Mucosa of stomach (tissue), 1 donor: ENCODE measurements around the gene EFNA5.
"Not testable (repeated sequence)": the region's sequence is repeated elsewhere in the genome, so short reads cannot be mapped to it uniquely, and the experiment has no call there.

Experiments used
- H3K27me3 ChIP-seq: one replicate; pipeline ENCODE4 v1.7.0; 2013; ENCODE audit warnings: mild to moderate bottlenecking, low read length; ENCODE audit not compliant: control insufficient read depth, insufficient read depth
- H3K36me3 ChIP-seq: one replicate; pipeline ENCODE4 v1.7.0; 2013; ENCODE audit warnings: low read length; ENCODE audit not compliant: control insufficient read depth, insufficient read depth
- H3K4me1 ChIP-seq: one replicate; pipeline ENCODE4 v1.7.0; 2013; ENCODE audit warnings: mild to moderate bottlenecking, low read length; ENCODE audit not compliant: control insufficient read depth, insufficient read depth
- H3K4me3 ChIP-seq: one replicate; pipeline ENCODE4 v1.7.0; 2013; ENCODE audit warnings: low read length
- H3K9ac ChIP-seq: one replicate; pipeline ENCODE4 v1.7.0; 2013; ENCODE audit warnings: mild to moderate bottlenecking, low read length, moderate library complexity
- H3K9me3 ChIP-seq: one replicate; pipeline ENCODE4 v1.7.0; 2013; ENCODE audit warnings: mild to moderate bottlenecking, low read length, moderate library complexity; ENCODE audit not compliant: control insufficient read depth
- donor health status: Pancreatic carcinoma.

Gene EFNA5

DNA sequence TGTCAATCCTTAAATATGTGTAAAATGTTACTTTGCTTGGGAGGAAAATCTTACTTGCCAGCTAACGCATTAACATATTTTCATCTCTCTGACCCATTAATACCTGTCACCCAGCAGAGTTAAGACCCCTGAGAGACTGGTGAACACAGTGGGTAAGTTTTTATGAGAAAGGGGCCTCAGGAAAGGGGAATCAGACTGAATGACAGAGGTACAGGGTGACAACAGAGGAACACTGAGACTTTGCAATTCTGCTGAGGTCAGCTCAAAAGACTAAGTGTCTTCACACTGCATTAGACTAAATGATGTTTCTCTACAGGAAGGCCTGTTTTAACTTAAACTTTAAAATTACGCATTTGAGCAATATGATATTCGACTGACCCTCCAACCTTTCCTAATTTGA lies 223.8 kb downstream of the EFNA5 start:
- Histone ChIP-seq H3K9ac (no peak overlapping the region), H3K4me1 (no peaks in the 10 kb centered on the region), H3K4me3 (no peak overlapping the region), H3K9me3 (no peaks in the 10 kb centered on the region), H3K36me3 (no peaks in the 10 kb centered on the region), H3K27me3 (no peaks in the 10 kb centered on the region)

DNA sequence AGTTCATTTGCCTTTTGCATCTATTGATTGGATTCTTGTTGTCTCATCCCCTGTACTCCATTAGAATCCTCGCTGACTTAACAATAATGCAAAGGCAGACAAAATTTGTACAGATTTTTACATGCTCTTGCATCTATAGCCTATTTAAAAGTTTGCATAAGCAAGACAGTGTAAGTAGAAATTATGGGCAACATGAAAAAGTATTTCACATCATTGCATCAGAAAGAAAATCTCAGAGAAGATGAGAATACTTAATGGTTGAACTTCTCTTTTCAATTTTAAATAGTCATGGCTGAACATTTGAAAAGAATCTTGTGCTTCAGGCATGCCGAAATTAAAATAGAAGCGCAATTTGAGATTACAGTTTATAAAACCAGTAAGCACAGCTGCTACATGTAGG lies 226.4 kb downstream of the EFNA5 start:
- Histone ChIP-seq H3K9ac (no peak overlapping the region), H3K4me1 (no peaks in the 10 kb centered on the region), H3K4me3 (no peak overlapping the region), H3K9me3 (no peaks in the 10 kb centered on the region), H3K36me3 (no peaks in the 10 kb centered on the region), H3K27me3 (no peaks in the 10 kb centered on the region)

GRCh38 chr5:107443897-107444296 lies 226.8 kb downstream of the EFNA5 start:
- H3K9ac ChIP-seq, result no peak overlapping the region
- H3K9me3 ChIP-seq, result no peaks in the 10 kb centered on the region
- no peaks in the 10 kb centered on the region for H3K4me1 ChIP-seq
- H3K27me3 ChIP-seq, result no peaks in the 10 kb centered on the region
- H3K36me3 ChIP-seq, result no peaks in the 10 kb centered on the region
- H3K4me3 ChIP-seq, result no peak overlapping the region

- no peaks in the 10 kb centered on the region for H3K36me3 ChIP-seq
- no peaks in the 10 kb centered on the region for H3K27me3 ChIP-seq
- no peaks in the 10 kb centered on the region for H3K4me1 ChIP-seq
- H3K9me3 ChIP-seq, result no peaks in the 10 kb centered on the region
- H3K9ac ChIP-seq, result no peak overlapping the region
- no peak overlapping the region for H3K4me3 ChIP-seq
These were observed 228.3 kb downstream of the EFNA5 start for GRCh38 chr5:107442452-107442851.

DNA sequence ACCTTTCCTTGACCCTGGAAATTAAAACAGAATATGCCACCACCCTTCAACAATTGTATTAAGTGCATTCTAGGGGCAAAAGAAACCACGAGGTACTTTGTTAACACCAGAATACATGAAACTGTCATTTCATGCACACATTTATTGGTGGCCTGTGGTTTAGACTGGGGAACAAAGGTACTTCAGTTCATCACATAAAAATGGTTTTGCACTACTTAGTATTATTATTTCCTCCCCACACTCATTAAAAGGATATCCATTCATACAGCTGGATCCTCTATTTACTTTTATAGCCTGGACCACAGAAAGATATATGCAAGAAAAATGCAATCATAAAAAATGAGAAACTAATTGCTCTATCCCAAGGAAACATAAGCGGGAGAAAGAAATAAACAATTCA lies 230.9 kb downstream of the EFNA5 start:
- H3K4me3 ChIP-seq, result no peak overlapping the region
- no peak overlapping the region for H3K9ac ChIP-seq
- H3K27me3 ChIP-seq, result no peaks in the 10 kb centered on the region
- no peaks in the 10 kb centered on the region for H3K4me1 ChIP-seq
- H3K9me3 ChIP-seq, result no peaks in the 10 kb centered on the region
- no peaks in the 10 kb centered on the region for H3K36me3 ChIP-seq

GRCh38 chr5:107437986-107438510 lies 232.7 kb downstream of the EFNA5 start:
- Histone ChIP-seq H3K27me3 (no peaks in the 10 kb centered on the region), H3K9ac (no peak overlapping the region), H3K36me3 (no peaks in the 10 kb centered on the region), H3K4me3 (no peak overlapping the region), H3K9me3 (no peaks in the 10 kb centered on the region), H3K4me1 (no peaks in the 10 kb centered on the region)

- Histone ChIP-seq H3K36me3 (no peaks in the 10 kb centered on the region), H3K9me3 (no peaks in the 10 kb centered on the region), H3K9ac (no peak overlapping the region), H3K4me3 (no peak overlapping the region), H3K27me3 (no peaks in the 10 kb centered on the region), H3K4me1 (peaks cover 5% of the 10 kb centered on the region)
These were observed 233.6 kb downstream of the EFNA5 start for GRCh38 chr5:107437154-107437553.

GRCh38 chr5:107436201-107436600 lies 234.5 kb downstream of the EFNA5 start:
- Histone ChIP-seq H3K9me3 (no peaks in the 10 kb centered on the region), H3K4me1 (peaks cover 11% of the 10 kb centered on the region), H3K36me3 (no peaks in the 10 kb centered on the region), H3K4me3 (no peak overlapping the region), H3K9ac (no peak overlapping the region), H3K27me3 (no peaks in the 10 kb centered on the region)

DNA sequence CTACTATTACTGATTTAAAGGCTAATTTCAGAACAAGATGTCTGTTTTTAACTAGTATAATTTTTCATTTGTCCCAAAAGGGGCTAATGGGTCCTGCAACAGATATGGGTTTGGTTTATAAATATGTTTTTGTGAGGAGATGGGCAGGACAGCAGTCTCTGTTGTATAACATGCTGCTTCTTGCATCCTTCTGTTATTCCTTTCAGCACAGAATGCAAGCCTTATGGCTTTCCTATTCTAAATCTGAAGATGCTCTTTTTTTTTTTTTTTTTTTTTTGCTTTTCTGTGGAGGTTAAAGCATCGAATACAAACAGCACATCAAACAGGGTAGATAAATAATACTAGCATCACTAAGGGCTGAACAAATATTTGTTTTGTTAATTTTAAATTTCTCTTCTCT lies 235.7 kb downstream of the EFNA5 start:
- H3K4me1 ChIP-seq, result peaks cover 11% of the 10 kb centered on the region
- H3K9me3 ChIP-seq, result no peaks in the 10 kb centered on the region
- no peaks in the 10 kb centered on the region for H3K36me3 ChIP-seq
- H3K27me3 ChIP-seq, result no peaks in the 10 kb centered on the region
- H3K9ac ChIP-seq, result no peak overlapping the region
- H3K4me3 ChIP-seq, result no peak overlapping the region

DNA sequence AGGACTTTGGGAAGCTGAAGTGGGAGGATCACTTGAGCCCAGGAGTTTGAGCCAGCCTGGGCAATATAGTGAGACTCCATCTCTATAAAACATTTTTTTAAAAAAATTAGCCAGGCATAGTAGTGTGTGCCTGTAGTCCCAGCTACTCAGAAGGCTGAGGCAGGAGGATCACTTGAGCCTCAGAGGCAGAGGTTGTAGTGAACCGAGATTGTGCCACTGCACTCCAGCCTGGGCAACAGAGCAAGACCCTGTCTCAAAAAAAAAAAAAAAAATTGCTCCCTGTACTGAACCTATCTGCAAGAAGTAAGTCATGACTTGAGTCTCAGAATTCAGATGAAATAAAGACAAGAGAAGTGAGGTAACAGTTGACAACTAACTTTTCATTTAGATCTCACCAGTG lies 237.1 kb downstream of the EFNA5 start:
- H3K4me3 ChIP-seq, H3K36me3 ChIP-seq, H3K9ac ChIP-seq, H3K9me3 ChIP-seq, H3K27me3 ChIP-seq: not testable (repeated sequence)
- peaks cover 11% of the 10 kb centered on the region for H3K4me1 ChIP-seq

GRCh38 chr5:107431998-107432397 lies 238.7 kb downstream of the EFNA5 start:
- Histone ChIP-seq H3K9ac (no peak overlapping the region), H3K27me3 (no peaks in the 10 kb centered on the region), H3K9me3 (no peaks in the 10 kb centered on the region)

GRCh38 chr5:107431536-107431935 lies 239.2 kb downstream of the EFNA5 start:
- no peak overlapping the region for H3K9ac ChIP-seq
- H3K36me3 ChIP-seq, result no peaks in the 10 kb centered on the region
- H3K4me1 ChIP-seq, result peaks cover 11% of the 10 kb centered on the region
- H3K4me3 ChIP-seq, result no peak overlapping the region
- H3K9me3 ChIP-seq, result no peaks in the 10 kb centered on the region
- H3K27me3 ChIP-seq, result no peaks in the 10 kb centered on the region

More at GRCh38 chr5:107431998-107432397, 238.7 kb downstream of the EFNA5 start:
- peaks cover 11% of the 10 kb centered on the region for H3K4me1 ChIP-seq
- H3K36me3 ChIP-seq, result no peaks in the 10 kb centered on the region
- no peak overlapping the region for H3K4me3 ChIP-seq

DNA sequence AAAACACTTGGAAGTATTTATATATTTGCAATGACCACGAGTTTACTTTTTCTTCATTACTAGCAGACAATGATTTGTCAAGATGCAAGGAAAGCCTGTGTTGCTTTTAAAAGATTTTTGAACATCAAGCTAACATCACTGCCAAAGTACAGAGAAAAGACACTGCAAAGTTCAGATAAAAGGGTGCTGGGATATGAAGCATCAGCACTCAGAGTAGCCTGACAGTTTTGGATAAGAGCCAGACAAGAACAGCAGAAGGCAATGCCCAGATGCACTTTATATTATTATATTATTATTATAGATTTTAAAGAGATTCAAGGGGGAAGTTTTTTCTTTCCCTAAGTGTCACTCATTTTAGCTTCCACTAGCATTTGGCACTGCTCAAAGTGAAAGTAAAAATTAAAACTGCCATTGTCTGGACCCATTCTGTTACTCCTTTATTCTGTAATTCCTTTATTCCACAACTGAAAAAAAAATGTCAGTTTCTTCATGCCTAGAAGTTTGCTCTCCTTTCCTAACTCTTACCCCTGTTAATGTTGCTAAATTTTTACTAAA lies 240.6 kb downstream of the EFNA5 start:
- Histone ChIP-seq H3K4me1 (peaks cover 11% of the 10 kb centered on the region), H3K9ac (no peak overlapping the region), H3K4me3 (no peak overlapping the region), H3K27me3 (no peaks in the 10 kb centered on the region), H3K9me3 (no peaks in the 10 kb centered on the region), H3K36me3 (no peaks in the 10 kb centered on the region)
